ENCODE data around the gene PROKR2. TPM values are rescaled to one million over a fixed set of nuclear protein-coding genes. Genes with fewer than 3 reads are reported as not detected.
A peak's percentile ranks its signal among the peaks of the same experiment; 100 is the strongest.

The PROKR2 gene
- not detected for total RNA-seq
- not detected for polyA plus RNA-seq

- H3K27ac ChIP-seq (ENCODE audit: insufficient read depth, low read length, poor library complexity, severe bottlenecking): no peak within 1 kb of the TSS
- Mint-ChIP-seq H3K27me3 (peaks cover 51% of the 10 kb centered on the region), H3K27ac (no peak within 1 kb of the TSS), H3K4me3 (no peak within 1 kb of the TSS), H3K9me3 (peaks cover 0 to 7% (median 0%) of the 10 kb centered on the region in 7 donors), H3K4me1 (no peaks in the 10 kb centered on the region), H3K36me3 (no peaks in the 10 kb centered on the region)
- H3K4me3 ChIP-seq (ENCODE audit: low read depth, low read length): no peak within 1 kb of the TSS
- no peaks in the 10 kb centered on the region for H3K36me3 ChIP-seq (ENCODE audit: control insufficient read depth, insufficient read depth, low read length)
- H3K4me1 ChIP-seq (ENCODE audit: control insufficient read depth, insufficient read depth, low read length, poor library complexity, severe bottlenecking): no peaks in the 10 kb centered on the region
- peaks cover 6% of the 10 kb centered on the region for H3K27me3 ChIP-seq (ENCODE audit: control insufficient read depth, insufficient read depth, low read length)
- peak in 1 of 3 donors; percentile 7 for DNase-seq
- no peaks in the 10 kb centered on the region for H3K9me3 ChIP-seq (ENCODE audit: control insufficient read depth in 2 of 2, low read length in 2 of 2)
- no peak for ATAC-seq (ENCODE audit: low read depth in 2 of 2)
These were observed at the start of gene PROKR2 for GRCh38 chr20:5316188-5317158. PROKR2 (minus strand) TSS chr20:5316954; CDS start chr20:5314369, 2,585 bp downstream.

- no peak for ATAC-seq (ENCODE audit: low read depth in 2 of 2)
- Histone ChIP-seq H3K36me3 (ENCODE audit: control insufficient read depth, insufficient read depth, low read length) (no peaks in the 10 kb centered on the region), H3K4me1 (ENCODE audit: control insufficient read depth, insufficient read depth, low read length, poor library complexity, severe bottlenecking) (no peaks in the 10 kb centered on the region), H3K4me3 (ENCODE audit: low read depth, low read length) (no peak overlapping the region), H3K9me3 (ENCODE audit: control insufficient read depth in 2 of 2, low read length in 2 of 2) (peaks cover 0 to 2% of the 10 kb centered on the region in 2 experiments), H3K27ac (ENCODE audit: insufficient read depth, low read length, poor library complexity, severe bottlenecking) (no peak overlapping the region), H3K27me3 (ENCODE audit: control insufficient read depth, insufficient read depth, low read length) (peaks cover 6% of the 10 kb centered on the region)
- Mint-ChIP-seq H3K27ac (no peak overlapping the region), H3K4me3 (no peak overlapping the region), H3K27me3 (peaks cover 8% of the 10 kb centered on the region), H3K36me3 (peaks cover 3% of the 10 kb centered on the region), H3K4me1 (peaks cover 0 to 2% (median 0%) of the 10 kb centered on the region in 4 donors), H3K9me3 (peaks cover 0 to 14% (median 9%) of the 10 kb centered on the region in 7 donors)
- DNase-seq: no peak
These were observed 48.3 kb upstream of the PROKR2 start for GRCh38 chr20:5364997-5365597.

GRCh38 chr20:5364136-5364821 lies 47.5 kb upstream of the PROKR2 start:
- Histone ChIP-seq H3K36me3 (ENCODE audit: control insufficient read depth, insufficient read depth, low read length) (no peaks in the 10 kb centered on the region), H3K4me3 (ENCODE audit: low read depth, low read length) (no peak overlapping the region), H3K9me3 (ENCODE audit: control insufficient read depth in 2 of 2, low read length in 2 of 2) (peaks cover 0 to 2% of the 10 kb centered on the region in 2 experiments), H3K27me3 (ENCODE audit: control insufficient read depth, insufficient read depth, low read length) (peaks cover 6% of the 10 kb centered on the region), H3K4me1 (ENCODE audit: control insufficient read depth, insufficient read depth, low read length, poor library complexity, severe bottlenecking) (no peaks in the 10 kb centered on the region), H3K27ac (ENCODE audit: insufficient read depth, low read length, poor library complexity, severe bottlenecking) (no peak overlapping the region)
- H3K9me3 Mint-ChIP-seq: peaks cover 0 to 17% (median 7%) of the 10 kb centered on the region in 7 donors
- peaks cover 3% of the 10 kb centered on the region for H3K36me3 Mint-ChIP-seq
- DNase-seq (no peak), ATAC-seq (ENCODE audit: low read depth in 2 of 2) (no peak)
- peaks cover 8% of the 10 kb centered on the region for H3K27me3 Mint-ChIP-seq
- peaks cover 0 to 2% (median 0%) of the 10 kb centered on the region in 4 donors for H3K4me1 Mint-ChIP-seq
- no peak overlapping the region for H3K4me3 Mint-ChIP-seq
- H3K27ac Mint-ChIP-seq: no peak overlapping the region

- Histone ChIP-seq H3K36me3 (ENCODE audit: control insufficient read depth, insufficient read depth, low read length) (no peaks in the 10 kb centered on the region), H3K9me3 (ENCODE audit: control insufficient read depth in 2 of 2, low read length in 2 of 2) (peaks cover 0 to 2% of the 10 kb centered on the region in 2 experiments), H3K27ac (ENCODE audit: insufficient read depth, low read length, poor library complexity, severe bottlenecking) (no peak overlapping the region), H3K4me3 (ENCODE audit: low read depth, low read length) (no peak overlapping the region), H3K27me3 (ENCODE audit: control insufficient read depth, insufficient read depth, low read length) (peaks cover 6% of the 10 kb centered on the region), H3K4me1 (ENCODE audit: control insufficient read depth, insufficient read depth, low read length, poor library complexity, severe bottlenecking) (no peaks in the 10 kb centered on the region)
- Mint-ChIP-seq H3K36me3 (peaks cover 3% of the 10 kb centered on the region), H3K4me3 (no peak overlapping the region), H3K4me1 (peaks cover 0 to 2% (median 0%) of the 10 kb centered on the region in 4 donors), H3K27ac (no peak overlapping the region), H3K27me3 (peaks cover 8% of the 10 kb centered on the region), H3K9me3 (peaks cover 0 to 25% (median 7%) of the 10 kb centered on the region in 7 donors)
- ATAC-seq (ENCODE audit: low read depth in 2 of 2) (no peak), DNase-seq (no peak)
These were observed 46.0 kb upstream of the PROKR2 start for GRCh38 chr20:5362771-5363170.

GRCh38 chr20:5361176-5361575 lies 44.4 kb upstream of the PROKR2 start:
- no peak overlapping the region for H3K27ac Mint-ChIP-seq
- Histone ChIP-seq H3K9me3 (ENCODE audit: control insufficient read depth in 2 of 2, low read length in 2 of 2) (peaks cover 0 to 2% of the 10 kb centered on the region in 2 experiments), H3K27ac (ENCODE audit: insufficient read depth, low read length, poor library complexity, severe bottlenecking) (no peak overlapping the region), H3K36me3 (ENCODE audit: control insufficient read depth, insufficient read depth, low read length) (no peaks in the 10 kb centered on the region), H3K4me1 (ENCODE audit: control insufficient read depth, insufficient read depth, low read length, poor library complexity, severe bottlenecking) (no peaks in the 10 kb centered on the region), H3K4me3 (ENCODE audit: low read depth, low read length) (no peak overlapping the region), H3K27me3 (ENCODE audit: control insufficient read depth, insufficient read depth, low read length) (peaks cover 6% of the 10 kb centered on the region)
- peaks cover 16% of the 10 kb centered on the region for H3K27me3 Mint-ChIP-seq
- no peak overlapping the region for H3K4me3 Mint-ChIP-seq
- peaks cover 0 to 20% (median 7%) of the 10 kb centered on the region in 7 donors for H3K9me3 Mint-ChIP-seq
- DNase-seq: no peak
- ATAC-seq (ENCODE audit: low read depth in 2 of 2): no peak
- peaks cover 3% of the 10 kb centered on the region for H3K36me3 Mint-ChIP-seq
- peaks cover 0 to 2% (median 0%) of the 10 kb centered on the region in 4 donors for H3K4me1 Mint-ChIP-seq

- Mint-ChIP-seq H3K4me1 (no peaks in the 10 kb centered on the region), H3K36me3 (no peaks in the 10 kb centered on the region), H3K27ac (no peak overlapping the region), H3K4me3 (no peak overlapping the region), H3K9me3 (peaks cover 0 to 10% (median 1%) of the 10 kb centered on the region in 7 donors), H3K27me3 (peaks cover 13% of the 10 kb centered on the region)
- DNase-seq (no peak), ATAC-seq (ENCODE audit: low read depth in 2 of 2) (no peak)
- no peak overlapping the region for H3K27ac ChIP-seq (ENCODE audit: insufficient read depth, low read length, poor library complexity, severe bottlenecking)
- H3K4me3 ChIP-seq (ENCODE audit: low read depth, low read length): no peak overlapping the region
- peaks cover 4% of the 10 kb centered on the region for H3K27me3 ChIP-seq (ENCODE audit: control insufficient read depth, insufficient read depth, low read length)
- H3K4me1 ChIP-seq (ENCODE audit: control insufficient read depth, insufficient read depth, low read length, poor library complexity, severe bottlenecking): no peaks in the 10 kb centered on the region
- no peaks in the 10 kb centered on the region for H3K36me3 ChIP-seq (ENCODE audit: control insufficient read depth, insufficient read depth, low read length)
- H3K9me3 ChIP-seq (ENCODE audit: control insufficient read depth in 2 of 2, low read length in 2 of 2): no peaks in the 10 kb centered on the region
These were observed 41.2 kb upstream of the PROKR2 start for GRCh38 chr20:5357946-5358345.

- Histone ChIP-seq H3K36me3 (ENCODE audit: control insufficient read depth, insufficient read depth, low read length) (no peaks in the 10 kb centered on the region), H3K4me1 (ENCODE audit: control insufficient read depth, insufficient read depth, low read length, poor library complexity, severe bottlenecking) (no peaks in the 10 kb centered on the region), H3K9me3 (ENCODE audit: control insufficient read depth in 2 of 2, low read length in 2 of 2) (no peaks in the 10 kb centered on the region), H3K4me3 (ENCODE audit: low read depth, low read length) (no peak overlapping the region), H3K27me3 (ENCODE audit: control insufficient read depth, insufficient read depth, low read length) (peaks cover 4% of the 10 kb centered on the region), H3K27ac (ENCODE audit: insufficient read depth, low read length, poor library complexity, severe bottlenecking) (no peak overlapping the region)
- no peak overlapping the region for H3K27ac Mint-ChIP-seq
- no peak for DNase-seq
- H3K4me3 Mint-ChIP-seq: no peak overlapping the region
- no peak for ATAC-seq (ENCODE audit: low read depth in 2 of 2)
- peaks cover 0 to 10% (median 1%) of the 10 kb centered on the region in 7 donors for H3K9me3 Mint-ChIP-seq
- H3K36me3 Mint-ChIP-seq: no peaks in the 10 kb centered on the region
- H3K27me3 Mint-ChIP-seq: peaks cover 11% of the 10 kb centered on the region
- H3K4me1 Mint-ChIP-seq: no peaks in the 10 kb centered on the region
These were observed 40.2 kb upstream of the PROKR2 start for GRCh38 chr20:5356941-5357340.
